ENCODE results near the gene TEN1.

Gene TEN1

GRCh38 chr17:76018340-76018680 is 39.3 kb downstream of the TEN1 start (continued):
- TF ChIP-seq ZSCAN16 (tag by site-specific recombination; IDR thresholded peaks at IDR 0.05) (no peak), SP2 (tag by site-specific recombination; IDR thresholded peaks at IDR 0.05) (no peak), BCL11A (tag by site-specific recombination; IDR thresholded peaks at IDR 0.05; ENCODE audit: low read depth) (no peak), ZNF777 (tag by site-specific recombination; IDR thresholded peaks at IDR 0.05; ENCODE audit: borderline replicate concordance) (no peak)

- TF ChIP-seq TCF7L2 (IDR thresholded peaks at IDR 0.05; ENCODE audit: borderline replicate concordance, low read depth, low read length) (no peak), ZNF350 (tag by site-specific recombination; IDR thresholded peaks at IDR 0.05) (no peak), ZNF433 (tag by site-specific recombination; IDR thresholded peaks at IDR 0.05; ENCODE audit: low read depth) (no peak), ZNF138 (tag by site-specific recombination; IDR thresholded peaks at IDR 0.05; ENCODE audit: borderline replicate concordance) (no peak)
- no peaks in the 10 kb centered on the region for H3K36me3 ChIP-seq (ENCODE audit: control insufficient read depth in 2 of 2, insufficient read depth in 1 of 2, low read length in 2 of 2)
- H3K4me3 ChIP-seq (ENCODE audit: low read depth, low read length), result no peak overlapping the region
- H3K27ac ChIP-seq (ENCODE audit: extremely low read depth, low read depth, low read length), result no peak overlapping the region
- H3K4me1 ChIP-seq (ENCODE audit: control insufficient read depth, insufficient read depth, low read length), result no peaks in the 10 kb centered on the region
- CTCF ChIA-PET, result interaction anchor here (1.3 to 8.4 kb wide), 2 partner anchors 17 to 261 kb away, joined by 5 to 136 read pairs; partner anchors contain the start of gene CDK3
- no peaks in the 10 kb centered on the region for H3K9me3 ChIP-seq (ENCODE audit: control insufficient read depth, insufficient read depth, low read depth, low read length)
- POLR2A ChIA-PET, result interaction anchor here (1.3 to 2.5 kb wide), 2 partner anchors 11 to 53 kb away, joined by 6 to 9 read pairs; partner anchors contain the start of gene SRP68
Measured at GRCh38 chr17:76018801-76019200, 39.8 kb downstream of the TEN1 start.

GRCh38 chr17:76019833-76020467 is 40.9 kb downstream of the TEN1 start:
- Histone ChIP-seq H3K36me3 (ENCODE audit: control insufficient read depth in 2 of 2, insufficient read depth in 1 of 2, low read length in 2 of 2) (no peaks in the 10 kb centered on the region), H3K4me3 (ENCODE audit: low read depth, low read length) (no peak overlapping the region), H3K9me3 (ENCODE audit: control insufficient read depth, insufficient read depth, low read depth, low read length) (no peaks in the 10 kb centered on the region), H3K27ac (ENCODE audit: extremely low read depth, low read depth, low read length) (no peak overlapping the region), H3K4me1 (ENCODE audit: control insufficient read depth, insufficient read depth, low read length) (no peaks in the 10 kb centered on the region)
- CTCF ChIA-PET, result interaction anchor here (0.5 to 8.4 kb wide), 11 partner anchors 9 to 279 kb away, joined by 3 to 136 read pairs (median 3); partner anchors contain the start of gene CDK3
- POLR2A ChIA-PET, result interaction anchor here (1.3 to 2.5 kb wide), 2 partner anchors 10 to 52 kb away, joined by 6 to 9 read pairs; partner anchors contain the start of gene SRP68
- TF ChIP-seq ZNF654 (tag by site-specific recombination; IDR thresholded peaks at IDR 0.05; ENCODE audit: low read depth), result no peak
- no peak for TF ChIP-seq ZSCAN5A (tag by site-specific recombination; IDR thresholded peaks at IDR 0.05)
- no peak for TF ChIP-seq ZBTB17 (tag by site-specific recombination; IDR thresholded peaks at IDR 0.05)
- no peak for TF ChIP-seq ZNF114 (tag by site-specific recombination; IDR thresholded peaks at IDR 0.05)
- TF ChIP-seq ZNF2 (tag by site-specific recombination; IDR thresholded peaks at IDR 0.05), result 0 out of 2 replicates have a peak, but pooled peaks have one; percentile 29
- TF ChIP-seq ZBTB48 (tag by site-specific recombination; IDR thresholded peaks at IDR 0.05), result no peak

- Histone ChIP-seq H3K9me3 (ENCODE audit: control insufficient read depth, insufficient read depth, low read depth, low read length) (no peaks in the 10 kb centered on the region), H3K4me3 (ENCODE audit: low read depth, low read length) (no peak overlapping the region), H3K36me3 (ENCODE audit: control insufficient read depth in 2 of 2, insufficient read depth in 1 of 2, low read length in 2 of 2) (no peaks in the 10 kb centered on the region), H3K27ac (ENCODE audit: extremely low read depth, low read depth, low read length) (no peak overlapping the region), H3K4me1 (ENCODE audit: control insufficient read depth, insufficient read depth, low read length) (no peaks in the 10 kb centered on the region)
- ChIA-PET CTCF (interaction anchor here (1.2 to 1.4 kb wide), 2 partner anchors 8 to 24 kb away, joined by 3 read pairs; no protein-coding TSS in a partner anchor), POLR2A (interaction anchor here (2.3 kb wide), 1 partner anchor 17 kb away, joined by 5 read pairs; no protein-coding TSS in a partner anchor)
- TF ChIP-seq RBAK (tag by site-specific recombination; IDR thresholded peaks at IDR 0.05) (no peak), HOXC10 (CRISPR knock-in tag; IDR thresholded peaks at IDR 0.05) (no peak), ZNF362 (tag by site-specific recombination; IDR thresholded peaks at IDR 0.05) (no peak), GFI1B (tag by site-specific recombination; IDR thresholded peaks at IDR 0.05) (no peak), ZNF692 (tag by site-specific recombination; IDR thresholded peaks at IDR 0.05) (no peak)
Measured at GRCh38 chr17:76022285-76022684, 43.2 kb downstream of the TEN1 start.
